Ectodermal cell (in vitro differentiated cells): ENCODE measurements around the gene RANBP1.

Experiments used
- H3K27ac ChIP-seq: 2 replicates; pipeline ENCODE4 v1.7.0; 2013; ENCODE audit warnings: mild to moderate bottlenecking, low read depth, low read length; ENCODE audit not compliant: insufficient read depth, poor library complexity, severe bottlenecking
- H3K27me3 ChIP-seq: 2 replicates; pipeline ENCODE4 v1.7.0; 2013; ENCODE audit warnings: mild to moderate bottlenecking, low read length; ENCODE audit not compliant: insufficient read depth, control insufficient read depth, poor library complexity, severe bottlenecking
- H3K36me3 ChIP-seq: one replicate; pipeline ENCODE4 v1.7.0; 2013; ENCODE audit warnings: low read length; ENCODE audit not compliant: control insufficient read depth, insufficient read depth
- H3K4me1 ChIP-seq: one replicate; pipeline ENCODE4 v1.7.0; 2013; ENCODE audit warnings: low read length; ENCODE audit not compliant: control insufficient read depth, insufficient read depth
- H3K4me3 ChIP-seq: 2 replicates; pipeline ENCODE4 v1.7.0; 2013; ENCODE audit warnings: low read depth, low read length, control low read depth; ENCODE audit not compliant: insufficient read depth
- H3K9me3 ChIP-seq: 2 replicates; pipeline ENCODE4 v1.7.0; 2013; ENCODE audit warnings: mild to moderate bottlenecking, low read length, moderate library complexity; ENCODE audit not compliant: control insufficient read depth
- WGBS, 2 experiments: methylation state at CpG; one replicate each; pipeline ENCODE4 v1.1.7; 2013; ENCODE audit warnings: missing lambda C conversion rate in 2 of 2; 5-methylcytosine and 5-hydroxymethylcytosine counted together

RANBP1 gene

GRCh38 chr22:20148414-20148813, 32.5 kb downstream of the RANBP1 start:
- Histone ChIP-seq H3K36me3 (no peaks in the 10 kb centered on the region), H3K9me3 (no peaks in the 10 kb centered on the region), H3K27ac (no peak overlapping the region), H3K4me1 (no peaks in the 10 kb centered on the region), H3K4me3 (no peak overlapping the region), H3K27me3 (no peaks in the 10 kb centered on the region)
- 95% methylated on average over 18 of the region's 18 CpGs for WGBS, 2 experiments

- Histone ChIP-seq H3K36me3 (no peaks in the 10 kb centered on the region), H3K4me3 (no peak overlapping the region), H3K27me3 (no peaks in the 10 kb centered on the region), H3K27ac (no peak overlapping the region), H3K9me3 (no peaks in the 10 kb centered on the region), H3K4me1 (peaks cover 9% of the 10 kb centered on the region)
- 91 to 92% methylated on average over 32 of the region's 32 CpGs for WGBS, 2 experiments
Observed at GRCh38 chr22:20149257-20150250, 33.6 kb downstream of the RANBP1 start.

DNA sequence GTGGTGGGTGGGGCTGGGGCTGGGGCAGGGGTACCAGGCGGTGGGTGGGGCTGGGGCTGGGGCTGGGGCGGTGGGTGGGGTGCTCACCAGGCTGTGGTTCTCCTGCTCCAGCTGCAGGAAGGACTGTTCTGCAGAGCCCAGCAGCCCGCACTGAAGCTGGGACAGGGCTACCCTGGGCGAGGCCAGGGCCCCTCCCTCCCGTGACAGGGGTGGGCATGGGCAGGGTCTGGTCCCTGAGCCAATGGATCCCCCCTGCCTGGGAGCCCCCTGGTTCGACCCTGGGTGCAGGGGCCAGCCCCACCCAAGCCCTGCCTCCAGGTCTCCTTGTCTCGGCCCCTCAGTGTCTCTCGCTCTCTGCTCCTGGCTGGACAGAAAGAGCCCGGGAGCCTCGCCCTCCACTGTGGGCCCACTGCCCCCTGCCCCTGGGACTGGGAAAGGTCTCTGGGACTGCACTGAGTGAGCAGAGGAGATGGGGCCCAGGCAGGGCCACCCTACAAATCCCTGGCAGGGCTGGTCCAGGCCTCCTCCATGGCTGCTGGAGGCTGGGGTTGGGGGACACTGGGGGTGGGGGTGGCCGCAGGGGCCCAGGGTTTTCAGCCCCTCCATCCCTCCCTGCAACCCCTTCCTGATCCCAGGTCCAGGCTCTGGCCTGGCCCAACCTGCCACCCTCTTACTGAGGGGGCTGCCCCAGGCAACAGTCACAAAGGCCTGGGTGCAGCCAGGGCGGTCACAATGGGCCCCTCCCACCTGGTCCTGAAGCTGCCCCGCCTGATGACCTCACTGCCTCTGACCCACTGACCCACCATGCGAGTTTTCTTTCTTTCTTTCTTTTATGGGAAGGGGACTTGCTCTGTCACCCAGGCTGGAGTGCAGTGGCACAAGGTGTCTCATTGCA, 34.7 kb downstream of the RANBP1 start, which contains the start of gene CCDC188:
CCDC188 (minus strand) TSS at position 675 of the 895 bp plus-strand sequence; CDS start at position 606, 69 bp downstream.
- Histone ChIP-seq H3K9me3 (no peaks in the 10 kb centered on the region), H3K27ac (no peak within 1 kb of the TSS), H3K27me3 (no peaks in the 10 kb centered on the region), H3K4me1 (peaks cover 14% of the 10 kb centered on the region), H3K36me3 (no peaks in the 10 kb centered on the region), H3K4me3 (no peak within 1 kb of the TSS)
- 89 to 90% methylated on average over 14 of the region's 14 CpGs for WGBS, 2 experiments

DNA sequence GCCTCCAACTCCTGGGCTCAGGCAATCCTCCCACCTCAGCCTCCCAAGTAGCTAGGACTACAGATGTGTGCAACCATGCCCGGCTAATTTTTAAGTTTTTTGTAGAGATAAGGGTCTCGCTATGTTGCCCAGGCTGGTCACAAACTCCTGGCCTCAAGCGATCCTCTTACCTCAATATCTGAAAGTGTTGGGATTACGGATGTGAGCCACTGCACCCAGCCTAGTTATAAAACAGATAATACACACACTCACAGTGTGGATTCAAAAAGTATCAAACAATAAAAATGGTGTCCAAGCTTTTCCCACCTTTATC, 35.3 kb downstream of the RANBP1 start:
- H3K4me1 ChIP-seq: peaks cover 15% of the 10 kb centered on the region
- H3K27ac ChIP-seq: no peak overlapping the region
- H3K4me3 ChIP-seq: no peak overlapping the region
- no peaks in the 10 kb centered on the region for H3K9me3 ChIP-seq
- H3K27me3 ChIP-seq: no peaks in the 10 kb centered on the region
- WGBS, 2 experiments: 92 to 95% methylated on average over 4 of the region's 4 CpGs
- H3K36me3 ChIP-seq: no peaks in the 10 kb centered on the region

DNA sequence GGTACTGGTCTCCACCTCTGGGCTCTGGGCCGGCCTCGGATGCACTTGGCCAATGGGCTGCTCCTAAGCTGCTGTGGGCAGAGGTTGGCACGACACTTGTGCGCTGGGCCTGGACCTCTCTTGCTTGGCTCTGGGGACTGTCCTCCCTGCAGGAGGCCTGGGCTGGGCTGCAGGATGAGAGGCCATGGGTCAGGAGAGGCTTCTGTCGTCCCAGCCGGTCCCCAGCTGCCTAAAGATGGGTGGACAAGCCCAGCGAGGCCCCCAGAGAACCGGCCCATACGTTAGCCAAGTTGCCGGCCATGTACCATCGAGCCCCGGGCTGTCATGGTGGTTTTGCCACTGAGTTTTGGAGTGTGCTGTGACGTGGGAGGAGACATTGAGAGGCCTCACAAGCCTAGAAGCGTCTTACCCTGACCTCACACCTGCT, 36.6 kb downstream of the RANBP1 start:
- Histone ChIP-seq H3K27me3 (no peaks in the 10 kb centered on the region), H3K36me3 (no peaks in the 10 kb centered on the region), H3K27ac (no peak overlapping the region), H3K4me1 (peaks cover 15% of the 10 kb centered on the region), H3K9me3 (no peaks in the 10 kb centered on the region), H3K4me3 (no peak overlapping the region)
- 93% methylated on average over 14 of the region's 14 CpGs for WGBS, 2 experiments

DNA sequence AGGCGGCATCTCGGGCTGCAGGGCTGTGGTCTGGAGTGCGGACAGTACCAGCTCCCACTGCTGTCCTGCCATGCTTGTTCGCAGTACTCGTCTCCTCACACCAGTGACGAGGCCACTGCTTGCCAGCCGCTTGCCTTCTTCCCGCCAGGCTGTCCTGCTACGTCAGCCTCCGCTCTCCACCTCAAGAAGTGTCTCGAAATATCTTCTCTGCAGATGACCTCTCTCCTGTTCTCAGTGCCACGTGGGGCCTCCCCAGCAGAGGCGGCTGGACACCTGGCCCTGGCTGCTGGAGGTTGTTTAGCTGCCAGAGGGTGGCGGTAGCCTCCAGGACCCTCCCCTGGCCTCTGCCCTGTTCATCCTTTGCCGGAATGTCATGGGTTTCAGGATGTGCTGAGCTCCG, 38.0 kb downstream of the RANBP1 start:
- no peaks in the 10 kb centered on the region for H3K9me3 ChIP-seq
- H3K27ac ChIP-seq: peak overlapping the region; percentile 11
- no peak overlapping the region for H3K4me3 ChIP-seq
- no peaks in the 10 kb centered on the region for H3K36me3 ChIP-seq
- no peaks in the 10 kb centered on the region for H3K27me3 ChIP-seq
- peaks cover 18% of the 10 kb centered on the region for H3K4me1 ChIP-seq
- WGBS, 2 experiments: 78 to 79% methylated on average over 16 of the region's 16 CpGs

DNA sequence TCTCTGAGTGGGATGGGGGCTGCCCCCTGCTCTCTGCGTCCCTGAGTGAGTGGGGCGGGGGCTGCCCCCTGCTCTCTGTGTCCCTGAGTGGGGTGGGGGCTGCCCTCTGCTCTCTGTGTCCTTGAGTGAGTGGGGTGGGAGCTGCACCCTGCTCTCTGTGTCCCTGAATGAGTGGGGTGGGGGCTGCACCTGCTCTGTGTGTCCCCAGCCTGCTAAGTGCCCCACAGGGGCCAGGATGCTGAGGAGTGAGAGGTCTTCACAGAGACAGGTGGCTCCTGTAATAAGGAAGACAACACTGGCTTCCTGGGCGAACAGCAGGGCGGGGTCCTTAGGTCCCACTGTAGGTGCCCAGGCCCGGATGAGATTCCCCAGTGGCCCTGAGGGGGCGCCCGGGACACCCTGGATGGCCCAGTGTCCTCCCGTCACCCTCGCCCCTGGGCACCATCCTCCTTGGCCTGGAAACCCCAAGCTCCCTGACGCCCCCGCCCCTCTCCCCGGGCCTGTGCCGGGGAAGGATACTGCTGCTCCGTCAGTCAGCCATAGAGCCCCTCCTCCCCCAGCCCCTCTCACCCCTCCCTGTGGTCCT, 38.8 kb downstream of the RANBP1 start:
- Histone ChIP-seq H3K36me3 (no peaks in the 10 kb centered on the region), H3K27ac (no peak overlapping the region), H3K4me3 (no peak overlapping the region), H3K9me3 (no peaks in the 10 kb centered on the region), H3K27me3 (no peaks in the 10 kb centered on the region), H3K4me1 (peaks cover 18% of the 10 kb centered on the region)
- 87 to 89% methylated on average over 14 of the region's 14 CpGs for WGBS, 2 experiments

GRCh38 chr22:20155330-20156041, 39.6 kb downstream of the RANBP1 start:
- H3K9me3 ChIP-seq: no peaks in the 10 kb centered on the region
- H3K4me3 ChIP-seq: no peak overlapping the region
- peaks cover 18% of the 10 kb centered on the region for H3K4me1 ChIP-seq
- H3K27ac ChIP-seq: no peak overlapping the region
- no peaks in the 10 kb centered on the region for H3K36me3 ChIP-seq
- WGBS, 2 experiments: 82 to 86% methylated on average over 28 to 30 of the region's 30 CpGs
- H3K27me3 ChIP-seq: no peaks in the 10 kb centered on the region

- WGBS, 2 experiments: 88 to 91% methylated on average over 7 of the region's 7 CpGs
- H3K36me3 ChIP-seq: no peaks in the 10 kb centered on the region
- no peaks in the 10 kb centered on the region for H3K9me3 ChIP-seq
- H3K4me1 ChIP-seq: peaks cover 18% of the 10 kb centered on the region
- no peak overlapping the region for H3K27ac ChIP-seq
- no peaks in the 10 kb centered on the region for H3K27me3 ChIP-seq
- no peak overlapping the region for H3K4me3 ChIP-seq
Observed at GRCh38 chr22:20156042-20156389, 40.1 kb downstream of the RANBP1 start.
